GM23338 (cell line): ENCODE measurements around the gene IER5L. TPM values are rescaled to one million over a fixed set of nuclear protein-coding genes. Genes with fewer than 3 reads are reported as not detected.

Experiments used
- ATAC-seq: fragments of 200-7000 bp; cut with Tn5 transposase; 3 replicates; pipeline ENCODE4 v1.9.1; 2020
- DNase-seq: peaks from one replicate; pipeline ENCODE4 v3.0.0-alpha.2; 2015; ENCODE audit warnings: low spot score
- H2AFZ ChIP-seq: fragments of 200-600 bp; sonication (generic); 2 replicates; pipeline ENCODE4 v1.8.0; 2016; ENCODE audit warnings: antibody characterized with exemption, mild to moderate bottlenecking, moderate library complexity
- H3F3A ChIP-seq: fragments of 200-600 bp; sonication (generic); replicated peaks from 2 replicates; pipeline ENCODE4 v1.8.0; 2017; ENCODE audit warnings: antibody characterized with exemption, mixed run types, low read depth
- H3K27ac ChIP-seq: fragments of 200-600 bp; sonication (generic); 2 replicates; pipeline ENCODE4 v1.6.1; 2016; ENCODE audit warnings: low read depth
- H3K27me3 ChIP-seq: fragments of 200-600 bp; sonication (generic); 2 replicates; pipeline ENCODE4 v1.8.0; 2016; ENCODE audit warnings: mild to moderate bottlenecking, mixed run types, moderate library complexity; ENCODE audit not compliant: insufficient read depth
- H3K36me3 ChIP-seq: fragments of 200-600 bp; sonication (generic); 2 replicates; pipeline ENCODE4 v1.8.0; 2016; ENCODE audit warnings: mild to moderate bottlenecking; ENCODE audit not compliant: insufficient read depth
- H3K4me1 ChIP-seq: fragments of 200-600 bp; sonication (generic); 2 replicates; pipeline ENCODE4 v1.8.0; 2016; ENCODE audit warnings: mild to moderate bottlenecking, moderate library complexity; ENCODE audit not compliant: insufficient read depth
- H3K4me2 ChIP-seq: fragments of 200-600 bp; sonication (generic); 2 replicates; pipeline ENCODE4 v1.7.1; 2017; ENCODE audit warnings: mixed run types
- H3K4me3 ChIP-seq: fragments of 200-600 bp; sonication (generic); 2 replicates; pipeline ENCODE4 v1.6.1; 2016; ENCODE audit warnings: mixed run types
- H3K79me2 ChIP-seq: fragments of 200-600 bp; sonication (generic); replicated peaks from 2 replicates; pipeline ENCODE4 v1.8.0; 2017; ENCODE audit warnings: mild to moderate bottlenecking; ENCODE audit not compliant: insufficient read depth
- H3K9me2 ChIP-seq: fragments of 200-600 bp; sonication (generic); 2 replicates; pipeline ENCODE4 v1.8.0; 2017; ENCODE audit not compliant: insufficient read depth
- H4K20me1 ChIP-seq: fragments of 200-600 bp; sonication (generic); replicated peaks from 2 replicates; pipeline ENCODE4 v1.8.0; 2017; ENCODE audit warnings: mild to moderate bottlenecking; ENCODE audit not compliant: insufficient read depth
- H3K27ac Mint-ChIP-seq: 2 replicates; pipeline ENCODE4 v1.8.0; 2020; ENCODE audit warnings: inconsistent platforms, mild to moderate bottlenecking, moderate library complexity, mixed read lengths
- H3K27me3 Mint-ChIP-seq: 3 replicates; pipeline ENCODE4 v1.8.0; 2022; ENCODE audit warnings: low read depth, mild to moderate bottlenecking, moderate library complexity, mixed read lengths, inconsistent platforms; ENCODE audit not compliant: insufficient read depth, poor library complexity
- H3K36me3 Mint-ChIP-seq: 3 replicates; pipeline ENCODE4 v1.8.0; 2021; ENCODE audit warnings: low read depth, mild to moderate bottlenecking, inconsistent platforms, moderate library complexity, mixed read lengths
- H3K4me1 Mint-ChIP-seq: 3 replicates; pipeline ENCODE4 v1.8.0; 2020; ENCODE audit warnings: mild to moderate bottlenecking, inconsistent platforms, mixed read lengths
- H3K4me3 Mint-ChIP-seq: 3 replicates; pipeline ENCODE4 v1.8.0; 2021; ENCODE audit warnings: moderate library complexity, mild to moderate bottlenecking, inconsistent platforms, mixed read lengths
- H3K9me3 Mint-ChIP-seq: 3 replicates; pipeline ENCODE4 v1.8.0; 2020; ENCODE audit warnings: moderate library complexity, mild to moderate bottlenecking, inconsistent platforms, mixed read lengths
- CREB1 ChIP-seq: fragments of 250-450 bp; sonication (Bioruptor Pico); IDR thresholded peaks from 2 replicates; pipeline ENCODE4 v1.5.0; 2020; ENCODE audit warnings: low read depth, mild to moderate bottlenecking, moderate library complexity
- EZH2 ChIP-seq: fragments of 200-600 bp; sonication (generic); IDR thresholded peaks from one replicate; pipeline ENCODE4 v1.8.0; 2017; ENCODE audit warnings: antibody characterized with exemption, mild to moderate bottlenecking, low read depth; ENCODE audit not compliant: unreplicated experiment
- EZH2phosphoT487 ChIP-seq: fragments of 200-600 bp; sonication (generic); IDR thresholded peaks from one replicate; pipeline ENCODE4 v1.8.1; 2018; ENCODE audit warnings: antibody characterized with exemption; ENCODE audit not compliant: unreplicated experiment
- JUNB ChIP-seq: IDR thresholded peaks from one replicate; pipeline ENCODE4 v1.6.1; 2016; ENCODE audit warnings: antibody characterized with exemption; ENCODE audit not compliant: unreplicated experiment
- NANOG ChIP-seq: IDR thresholded peaks from 2 replicates; pipeline ENCODE4 v1.6.1; 2016; ENCODE audit warnings: antibody characterized with exemption, borderline replicate concordance
- POLR2AphosphoS5 ChIP-seq: IDR thresholded peaks from 2 replicates; pipeline ENCODE4 v1.6.1; 2016; ENCODE audit warnings: antibody characterized with exemption, low read depth
- STAT1 ChIP-seq: IDR thresholded peaks from one replicate; pipeline ENCODE4 v1.6.1; 2016; ENCODE audit warnings: antibody characterized with exemption; ENCODE audit not compliant: unreplicated experiment
- ZNF114 ChIP-seq: fragments of 250-450 bp; sonication (Bioruptor Pico); IDR thresholded peaks from 2 replicates; pipeline ENCODE4 v1.5.0; 2020; ENCODE audit warnings: mild to moderate bottlenecking, moderate library complexity
- ZNF331 ChIP-seq: fragments of 250-450 bp; sonication (Bioruptor Pico); IDR thresholded peaks from 2 replicates; pipeline ENCODE4 v1.5.0; 2020; ENCODE audit warnings: low read depth, mild to moderate bottlenecking, moderate library complexity
- polyA plus RNA-seq: library from polyadenylated mRNA; unstranded; fragments of >200 nt; fragmentation: Nextera tagmentation; extraction: Ambion mirVana; gene quantifications from 2 replicates; pipeline ENCODE4 v1.2.1, GENCODE V29; 2016
- total RNA-seq: library from RNA; depleted of rRNA; stranded (reverse); fragments of >200 nt; shearing (Covaris generic); gene quantifications from 2 replicates; pipeline ENCODE4 v1.2.3, GENCODE V29; 2014
- TF ChIP-seq, protein P1 (sequence below): IDR thresholded peaks from 2 replicates; pipeline ENCODE4 v1.6.1; 2016; ENCODE audit warnings: antibody characterized with exemption
- TF ChIP-seq, protein P2 (sequence below), 2 experiments: fragments of 200-600 bp in 1 of 2; sonication (generic) in 1 of 2; conservative IDR thresholded peaks; 2 replicates each; pipeline versions ENCODE4 v1.5.1 to v1.6.1; 2016 to 2017; ENCODE audit warnings: antibody characterized with exemption in 2 of 2, low read depth in 2 of 2, mild to moderate bottlenecking in 2 of 2, moderate library complexity in 1 of 2
- TF ChIP-seq, protein P3 (sequence below): fragments of 250-450 bp; sonication (Bioruptor Pico); IDR thresholded peaks from 2 replicates; pipeline ENCODE4 v1.5.0; 2020; ENCODE audit warnings: mild to moderate bottlenecking, moderate library complexity
- TF ChIP-seq, protein P4 (sequence below): IDR thresholded peaks from one replicate; pipeline ENCODE4 v1.6.1; 2018; ENCODE audit warnings: antibody characterized with exemption; ENCODE audit not compliant: unreplicated experiment

The IER5L gene
- total and polyA plus RNA-seq, 2 experiments from 2014 or later: 0.19 to 0.90 TPM

DNA sequence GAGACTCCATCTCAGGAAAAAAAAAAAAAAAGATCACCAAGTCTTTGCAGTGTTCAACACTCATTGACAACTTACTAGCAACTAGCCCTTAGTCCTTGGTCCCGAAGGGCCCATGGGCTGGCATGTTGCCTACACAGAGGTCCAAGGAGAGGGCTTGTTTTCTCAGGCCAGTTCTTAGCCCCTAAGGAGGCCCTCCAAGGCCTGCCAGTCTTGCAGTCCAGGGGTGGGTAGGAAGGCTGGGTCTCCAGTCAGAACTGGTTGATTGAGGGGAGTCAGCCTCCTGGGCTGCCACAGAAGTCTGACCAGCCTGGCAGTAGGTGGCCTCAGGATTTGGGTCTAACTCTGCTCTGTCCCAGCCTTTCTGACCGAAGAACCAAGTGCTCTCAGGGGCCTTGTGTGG, 32.7 kb downstream of the IER5L start:
- no peaks in the 10 kb centered on the region for H3K27me3 ChIP-seq
- Mint-ChIP-seq H3K36me3 (peaks cover 35% of the 10 kb centered on the region), H3K4me1 (peaks cover 63% of the 10 kb centered on the region), H3K27me3 (peaks cover 28% of the 10 kb centered on the region), H3K4me3 (no peak overlapping the region), H3K9me3 (no peaks in the 10 kb centered on the region), H3K27ac (0 out of 2 replicates have a peak overlapping the region, but pooled peaks have one; percentile 72)
- H3K4me1 ChIP-seq: peaks cover 52% of the 10 kb centered on the region
- DNase-seq (no peak), ATAC-seq (no peak)
- H4K20me1 ChIP-seq: peaks cover 9% of the 10 kb centered on the region
- H3K4me2 ChIP-seq: peak overlapping the region; percentile 38; the same call in 1 of the 2 replicates
- TF ChIP-seq, protein P1, sequence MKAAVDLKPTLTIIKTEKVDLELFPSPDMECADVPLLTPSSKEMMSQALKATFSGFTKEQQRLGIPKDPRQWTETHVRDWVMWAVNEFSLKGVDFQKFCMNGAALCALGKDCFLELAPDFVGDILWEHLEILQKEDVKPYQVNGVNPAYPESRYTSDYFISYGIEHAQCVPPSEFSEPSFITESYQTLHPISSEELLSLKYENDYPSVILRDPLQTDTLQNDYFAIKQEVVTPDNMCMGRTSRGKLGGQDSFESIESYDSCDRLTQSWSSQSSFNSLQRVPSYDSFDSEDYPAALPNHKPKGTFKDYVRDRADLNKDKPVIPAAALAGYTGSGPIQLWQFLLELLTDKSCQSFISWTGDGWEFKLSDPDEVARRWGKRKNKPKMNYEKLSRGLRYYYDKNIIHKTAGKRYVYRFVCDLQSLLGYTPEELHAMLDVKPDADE: no peak
- no peak for TF ChIP-seq STAT1
- no peak for TF ChIP-seq NANOG
- TF ChIP-seq JUNB: no peak
- TF ChIP-seq, protein P2, sequence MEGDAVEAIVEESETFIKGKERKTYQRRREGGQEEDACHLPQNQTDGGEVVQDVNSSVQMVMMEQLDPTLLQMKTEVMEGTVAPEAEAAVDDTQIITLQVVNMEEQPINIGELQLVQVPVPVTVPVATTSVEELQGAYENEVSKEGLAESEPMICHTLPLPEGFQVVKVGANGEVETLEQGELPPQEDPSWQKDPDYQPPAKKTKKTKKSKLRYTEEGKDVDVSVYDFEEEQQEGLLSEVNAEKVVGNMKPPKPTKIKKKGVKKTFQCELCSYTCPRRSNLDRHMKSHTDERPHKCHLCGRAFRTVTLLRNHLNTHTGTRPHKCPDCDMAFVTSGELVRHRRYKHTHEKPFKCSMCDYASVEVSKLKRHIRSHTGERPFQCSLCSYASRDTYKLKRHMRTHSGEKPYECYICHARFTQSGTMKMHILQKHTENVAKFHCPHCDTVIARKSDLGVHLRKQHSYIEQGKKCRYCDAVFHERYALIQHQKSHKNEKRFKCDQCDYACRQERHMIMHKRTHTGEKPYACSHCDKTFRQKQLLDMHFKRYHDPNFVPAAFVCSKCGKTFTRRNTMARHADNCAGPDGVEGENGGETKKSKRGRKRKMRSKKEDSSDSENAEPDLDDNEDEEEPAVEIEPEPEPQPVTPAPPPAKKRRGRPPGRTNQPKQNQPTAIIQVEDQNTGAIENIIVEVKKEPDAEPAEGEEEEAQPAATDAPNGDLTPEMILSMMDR (conservative IDR thresholded peaks at IDR 0.05; ENCODE audit: low read depth in 2 of 2): no peak
- no peak for TF ChIP-seq ZNF331 (CRISPR knock-in tag)
- TF ChIP-seq, protein P3, sequence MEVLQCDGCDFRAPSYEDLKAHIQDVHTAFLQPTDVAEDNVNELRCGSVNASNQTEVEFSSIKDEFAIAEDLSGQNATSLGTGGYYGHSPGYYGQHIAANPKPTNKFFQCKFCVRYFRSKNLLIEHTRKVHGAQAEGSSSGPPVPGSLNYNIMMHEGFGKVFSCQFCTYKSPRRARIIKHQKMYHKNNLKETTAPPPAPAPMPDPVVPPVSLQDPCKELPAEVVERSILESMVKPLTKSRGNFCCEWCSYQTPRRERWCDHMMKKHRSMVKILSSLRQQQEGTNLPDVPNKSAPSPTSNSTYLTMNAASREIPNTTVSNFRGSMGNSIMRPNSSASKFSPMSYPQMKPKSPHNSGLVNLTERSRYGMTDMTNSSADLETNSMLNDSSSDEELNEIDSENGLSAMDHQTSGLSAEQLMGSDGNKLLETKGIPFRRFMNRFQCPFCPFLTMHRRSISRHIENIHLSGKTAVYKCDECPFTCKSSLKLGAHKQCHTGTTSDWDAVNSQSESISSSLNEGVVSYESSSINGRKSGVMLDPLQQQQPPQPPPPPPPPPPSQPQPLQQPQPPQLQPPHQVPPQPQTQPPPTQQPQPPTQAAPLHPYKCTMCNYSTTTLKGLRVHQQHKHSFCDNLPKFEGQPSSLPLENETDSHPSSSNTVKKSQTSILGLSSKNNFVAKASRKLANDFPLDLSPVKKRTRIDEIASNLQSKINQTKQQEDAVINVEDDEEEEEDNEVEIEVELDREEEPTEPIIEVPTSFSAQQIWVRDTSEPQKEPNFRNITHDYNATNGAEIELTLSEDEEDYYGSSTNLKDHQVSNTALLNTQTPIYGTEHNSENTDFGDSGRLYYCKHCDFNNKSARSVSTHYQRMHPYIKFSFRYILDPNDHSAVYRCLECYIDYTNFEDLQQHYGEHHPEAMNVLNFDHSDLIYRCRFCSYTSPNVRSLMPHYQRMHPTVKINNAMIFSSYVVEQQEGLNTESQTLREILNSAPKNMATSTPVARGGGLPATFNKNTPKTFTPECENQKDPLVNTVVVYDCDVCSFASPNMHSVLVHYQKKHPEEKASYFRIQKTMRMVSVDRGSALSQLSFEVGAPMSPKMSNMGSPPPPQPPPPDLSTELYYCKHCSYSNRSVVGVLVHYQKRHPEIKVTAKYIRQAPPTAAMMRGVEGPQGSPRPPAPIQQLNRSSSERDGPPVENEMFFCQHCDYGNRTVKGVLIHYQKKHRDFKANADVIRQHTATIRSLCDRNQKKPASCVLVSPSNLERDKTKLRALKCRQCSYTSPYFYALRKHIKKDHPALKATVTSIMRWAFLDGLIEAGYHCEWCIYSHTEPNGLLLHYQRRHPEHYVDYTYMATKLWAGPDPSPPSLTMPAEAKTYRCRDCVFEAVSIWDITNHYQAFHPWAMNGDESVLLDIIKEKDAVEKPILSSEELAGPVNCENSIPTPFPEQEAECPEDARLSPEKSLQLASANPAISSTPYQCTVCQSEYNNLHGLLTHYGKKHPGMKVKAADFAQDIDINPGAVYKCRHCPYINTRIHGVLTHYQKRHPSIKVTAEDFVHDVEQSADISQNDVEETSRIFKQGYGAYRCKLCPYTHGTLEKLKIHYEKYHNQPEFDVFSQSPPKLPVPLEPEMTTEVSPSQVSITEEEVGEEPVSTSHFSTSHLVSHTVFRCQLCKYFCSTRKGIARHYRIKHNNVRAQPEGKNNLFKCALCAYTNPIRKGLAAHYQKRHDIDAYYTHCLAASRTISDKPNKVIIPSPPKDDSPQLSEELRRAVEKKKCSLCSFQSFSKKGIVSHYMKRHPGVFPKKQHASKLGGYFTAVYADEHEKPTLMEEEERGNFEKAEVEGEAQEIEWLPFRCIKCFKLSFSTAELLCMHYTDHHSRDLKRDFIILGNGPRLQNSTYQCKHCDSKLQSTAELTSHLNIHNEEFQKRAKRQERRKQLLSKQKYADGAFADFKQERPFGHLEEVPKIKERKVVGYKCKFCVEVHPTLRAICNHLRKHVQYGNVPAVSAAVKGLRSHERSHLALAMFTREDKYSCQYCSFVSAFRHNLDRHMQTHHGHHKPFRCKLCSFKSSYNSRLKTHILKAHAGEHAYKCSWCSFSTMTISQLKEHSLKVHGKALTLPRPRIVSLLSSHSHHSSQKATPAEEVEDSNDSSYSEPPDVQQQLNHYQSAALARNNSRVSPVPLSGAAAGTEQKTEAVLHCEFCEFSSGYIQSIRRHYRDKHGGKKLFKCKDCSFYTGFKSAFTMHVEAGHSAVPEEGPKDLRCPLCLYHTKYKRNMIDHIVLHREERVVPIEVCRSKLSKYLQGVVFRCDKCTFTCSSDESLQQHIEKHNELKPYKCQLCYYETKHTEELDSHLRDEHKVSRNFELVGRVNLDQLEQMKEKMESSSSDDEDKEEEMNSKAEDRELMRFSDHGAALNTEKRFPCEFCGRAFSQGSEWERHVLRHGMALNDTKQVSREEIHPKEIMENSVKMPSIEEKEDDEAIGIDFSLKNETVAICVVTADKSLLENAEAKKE (CRISPR knock-in tag): no peak
- no peak for TF ChIP-seq EZH2phosphoT487
- TF ChIP-seq CREB1 (CRISPR knock-in tag): no peak
- TF ChIP-seq ZNF114: no peak
- TF ChIP-seq, protein P4, sequence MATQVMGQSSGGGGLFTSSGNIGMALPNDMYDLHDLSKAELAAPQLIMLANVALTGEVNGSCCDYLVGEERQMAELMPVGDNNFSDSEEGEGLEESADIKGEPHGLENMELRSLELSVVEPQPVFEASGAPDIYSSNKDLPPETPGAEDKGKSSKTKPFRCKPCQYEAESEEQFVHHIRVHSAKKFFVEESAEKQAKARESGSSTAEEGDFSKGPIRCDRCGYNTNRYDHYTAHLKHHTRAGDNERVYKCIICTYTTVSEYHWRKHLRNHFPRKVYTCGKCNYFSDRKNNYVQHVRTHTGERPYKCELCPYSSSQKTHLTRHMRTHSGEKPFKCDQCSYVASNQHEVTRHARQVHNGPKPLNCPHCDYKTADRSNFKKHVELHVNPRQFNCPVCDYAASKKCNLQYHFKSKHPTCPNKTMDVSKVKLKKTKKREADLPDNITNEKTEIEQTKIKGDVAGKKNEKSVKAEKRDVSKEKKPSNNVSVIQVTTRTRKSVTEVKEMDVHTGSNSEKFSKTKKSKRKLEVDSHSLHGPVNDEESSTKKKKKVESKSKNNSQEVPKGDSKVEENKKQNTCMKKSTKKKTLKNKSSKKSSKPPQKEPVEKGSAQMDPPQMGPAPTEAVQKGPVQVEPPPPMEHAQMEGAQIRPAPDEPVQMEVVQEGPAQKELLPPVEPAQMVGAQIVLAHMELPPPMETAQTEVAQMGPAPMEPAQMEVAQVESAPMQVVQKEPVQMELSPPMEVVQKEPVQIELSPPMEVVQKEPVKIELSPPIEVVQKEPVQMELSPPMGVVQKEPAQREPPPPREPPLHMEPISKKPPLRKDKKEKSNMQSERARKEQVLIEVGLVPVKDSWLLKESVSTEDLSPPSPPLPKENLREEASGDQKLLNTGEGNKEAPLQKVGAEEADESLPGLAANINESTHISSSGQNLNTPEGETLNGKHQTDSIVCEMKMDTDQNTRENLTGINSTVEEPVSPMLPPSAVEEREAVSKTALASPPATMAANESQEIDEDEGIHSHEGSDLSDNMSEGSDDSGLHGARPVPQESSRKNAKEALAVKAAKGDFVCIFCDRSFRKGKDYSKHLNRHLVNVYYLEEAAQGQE: no peak
- TF ChIP-seq EZH2: no peak
- no peak for TF ChIP-seq POLR2AphosphoS5
- H3K9me2 ChIP-seq: no peaks in the 10 kb centered on the region
- peak overlapping the region; percentile 78 for H3K27ac ChIP-seq
- no peak overlapping the region for H2AFZ ChIP-seq
- peaks cover 8% of the 10 kb centered on the region for H3K79me2 ChIP-seq
- no peak overlapping the region for H3K4me3 ChIP-seq
- H3F3A ChIP-seq: no peaks in the 10 kb centered on the region; the same call in 1 of the 2 replicates
- peaks cover 6% of the 10 kb centered on the region for H3K36me3 ChIP-seq
